Activated CD4-positive, alpha-beta memory T cell treated with anti-CD3 and anti-CD28 coated beads for 36 hours (primary cell): ENCODE data around the gene USP48. TPM values are rescaled to one million over a fixed set of nuclear protein-coding genes. Genes with fewer than 3 reads are reported as not detected.
A peak's percentile ranks its signal among the peaks of the same experiment; 100 is the strongest.

ENCODE experiments used
- CTCF ChIA-PET: fragments of 350-600 bp; sonication (Branson Sonifier 250); formaldehyde crosslinking; loops from one replicate; lab custom pipeline; 2021; ENCODE audit warnings: antibody characterized with exemption, inconsistent platforms; lab: Charles Lee
- POLR2A ChIA-PET: fragments of 350-600 bp; sonication (Branson Sonifier 250); formaldehyde crosslinking; loops from one replicate; lab custom pipeline; 2021; ENCODE audit warnings: antibody characterized with exemption; lab: Charles Lee
- DNase-seq: peaks from one replicate; pipeline ENCODE4 v3.0.0-alpha.2; 2020
- H3K27ac Mint-ChIP-seq: one replicate; pipeline ENCODE4 v1.8.0; 2021; ENCODE audit warnings: mixed read lengths
- H3K27me3 Mint-ChIP-seq: one replicate; pipeline ENCODE4 v1.8.0; 2021; ENCODE audit warnings: mixed read lengths
- H3K36me3 Mint-ChIP-seq: one replicate; pipeline ENCODE4 v1.8.0; 2021; ENCODE audit warnings: mixed read lengths
- H3K4me1 Mint-ChIP-seq: one replicate; pipeline ENCODE4 v1.8.0; 2021; ENCODE audit warnings: low read depth, mixed read lengths
- H3K4me3 Mint-ChIP-seq: one replicate; pipeline ENCODE4 v1.8.0; 2021; ENCODE audit warnings: mild to moderate bottlenecking, mixed read lengths
- H3K9me3 Mint-ChIP-seq: one replicate; pipeline ENCODE4 v1.8.0; 2021; ENCODE audit warnings: mixed read lengths
- intact Hi-C: fragments of 100-400 bp; cut with micrococcal nuclease; formaldehyde crosslinking; loops from one replicate; pipeline ENCODE4 v1.15.1; 2023
- total RNA-seq, 2 experiments: library from RNA; stranded (reverse); gene quantifications; one replicate each; pipeline ENCODE4 v1.2.3, GENCODE V29; 2021

USP48 gene
- total RNA-seq, 2 experiments from 2014 or later, result 77.2 to 91.1 TPM

GRCh38 chr1:21650400-21650799 lies 132.5 kb downstream of the USP48 start:
- intact Hi-C loops, result no loop called here
- Mint-ChIP-seq H3K27me3 (peaks cover 7% of the 10 kb centered on the region), H3K4me1 (peaks cover 7% of the 10 kb centered on the region), H3K36me3 (no peaks in the 10 kb centered on the region), H3K9me3 (no peaks in the 10 kb centered on the region), H3K4me3 (no peak overlapping the region), H3K27ac (no peak overlapping the region)
- DNase-seq, result no peak
- CTCF ChIA-PET, result no interaction called here
- POLR2A ChIA-PET, result no interaction called here

GRCh38 chr1:21649315-21649714 lies 133.6 kb downstream of the USP48 start:
- H3K36me3 Mint-ChIP-seq, result no peaks in the 10 kb centered on the region
- H3K27ac Mint-ChIP-seq, result no peak overlapping the region
- H3K9me3 Mint-ChIP-seq, result no peaks in the 10 kb centered on the region
- peaks cover 7% of the 10 kb centered on the region for H3K4me1 Mint-ChIP-seq
- ChIA-PET CTCF (no interaction called here), POLR2A (no interaction called here)
- H3K27me3 Mint-ChIP-seq, result peaks cover 9% of the 10 kb centered on the region
- no peak overlapping the region for H3K4me3 Mint-ChIP-seq
- no peak for DNase-seq
- intact Hi-C loops, result no loop called here

GRCh38 chr1:21648791-21649190 lies 134.2 kb downstream of the USP48 start:
- no peak overlapping the region for H3K27ac Mint-ChIP-seq
- no peaks in the 10 kb centered on the region for H3K36me3 Mint-ChIP-seq
- intact Hi-C loops, result loop anchor here (1.0 kb wide), 1 partner anchor 11 kb away; no protein-coding TSS in a partner anchor
- ChIA-PET CTCF (no interaction called here), POLR2A (no interaction called here)
- H3K4me1 Mint-ChIP-seq, result peaks cover 7% of the 10 kb centered on the region
- H3K27me3 Mint-ChIP-seq, result peaks cover 9% of the 10 kb centered on the region
- no peak overlapping the region for H3K4me3 Mint-ChIP-seq
- H3K9me3 Mint-ChIP-seq, result no peaks in the 10 kb centered on the region
- no peak for DNase-seq

- H3K4me3 Mint-ChIP-seq, result no peak overlapping the region
- intact Hi-C loops, result loop anchor here (1.0 kb wide), 1 partner anchor 11 kb away; no protein-coding TSS in a partner anchor
- ChIA-PET CTCF (no interaction called here), POLR2A (no interaction called here)
- no peaks in the 10 kb centered on the region for H3K36me3 Mint-ChIP-seq
- no peak overlapping the region for H3K27ac Mint-ChIP-seq
- H3K27me3 Mint-ChIP-seq, result peaks cover 12% of the 10 kb centered on the region
- H3K9me3 Mint-ChIP-seq, result no peaks in the 10 kb centered on the region
- no peak for DNase-seq
- H3K4me1 Mint-ChIP-seq, result peaks cover 7% of the 10 kb centered on the region
Measured at GRCh38 chr1:21648352-21648730, 134.6 kb downstream of the USP48 start.

- intact Hi-C loops, result loop anchor here (1.0 kb wide), 1 partner anchor 12 kb away; no protein-coding TSS in a partner anchor
- DNase-seq, result peak; percentile 63
- H3K4me1 Mint-ChIP-seq, result peaks cover 7% of the 10 kb centered on the region
- no peak overlapping the region for H3K4me3 Mint-ChIP-seq
- ChIA-PET CTCF (interaction anchor here (1.1 kb wide), 1 partner anchor 11 kb away, joined by 5 read pairs; no protein-coding TSS in a partner anchor), POLR2A (no interaction called here)
- H3K36me3 Mint-ChIP-seq, result no peaks in the 10 kb centered on the region
- no peaks in the 10 kb centered on the region for H3K9me3 Mint-ChIP-seq
- no peak overlapping the region for H3K27ac Mint-ChIP-seq
- H3K27me3 Mint-ChIP-seq, result peaks cover 16% of the 10 kb centered on the region
Measured at GRCh38 chr1:21647431-21648351, 135.3 kb downstream of the USP48 start.

GRCh38 chr1:21645550-21645949 lies 137.4 kb downstream of the USP48 start:
- CTCF ChIA-PET, result no interaction called here
- no peaks in the 10 kb centered on the region for H3K36me3 Mint-ChIP-seq
- H3K9me3 Mint-ChIP-seq, result no peaks in the 10 kb centered on the region
- H3K4me1 Mint-ChIP-seq, result no peaks in the 10 kb centered on the region
- no peak for DNase-seq
- H3K4me3 Mint-ChIP-seq, result no peak overlapping the region
- POLR2A ChIA-PET, result no interaction called here
- peaks cover 18% of the 10 kb centered on the region for H3K27me3 Mint-ChIP-seq
- intact Hi-C loops, result no loop called here
- H3K27ac Mint-ChIP-seq, result no peak overlapping the region

- POLR2A ChIA-PET, result no interaction called here
Measured at GRCh38 chr1:21644906-21645305, 138.0 kb downstream of the USP48 start.

GRCh38 chr1:21644348-21644747 lies 138.6 kb downstream of the USP48 start:
- no peak overlapping the region for H3K4me3 Mint-ChIP-seq
- H3K36me3 Mint-ChIP-seq, result no peaks in the 10 kb centered on the region
- intact Hi-C loops, result no loop called here
- no peak overlapping the region for H3K27ac Mint-ChIP-seq
- DNase-seq, result no peak
- H3K27me3 Mint-ChIP-seq, result peaks cover 20% of the 10 kb centered on the region
- ChIA-PET POLR2A (no interaction called here), CTCF (interaction anchor here (0.9 kb wide), 1 partner anchor 319 kb away, joined by 3 read pairs; no protein-coding TSS in a partner anchor)
- H3K4me1 Mint-ChIP-seq, result no peaks in the 10 kb centered on the region
- no peaks in the 10 kb centered on the region for H3K9me3 Mint-ChIP-seq

More at GRCh38 chr1:21644906-21645305, 138.0 kb downstream of the USP48 start:
- DNase-seq, result no peak
- no peaks in the 10 kb centered on the region for H3K9me3 Mint-ChIP-seq
- no peaks in the 10 kb centered on the region for H3K4me1 Mint-ChIP-seq
- CTCF ChIA-PET, result interaction anchor here (0.9 kb wide), 1 partner anchor 318 kb away, joined by 3 read pairs; no protein-coding TSS in a partner anchor
- H3K4me3 Mint-ChIP-seq, result no peak overlapping the region
- H3K27ac Mint-ChIP-seq, result no peak overlapping the region
- no peaks in the 10 kb centered on the region for H3K36me3 Mint-ChIP-seq
- H3K27me3 Mint-ChIP-seq, result peaks cover 20% of the 10 kb centered on the region
- intact Hi-C loops, result no loop called here

GRCh38 chr1:21643624-21644023 lies 139.3 kb downstream of the USP48 start:
- Mint-ChIP-seq H3K4me3 (no peak overlapping the region), H3K9me3 (no peaks in the 10 kb centered on the region), H3K27me3 (peaks cover 20% of the 10 kb centered on the region), H3K4me1 (peaks cover 3% of the 10 kb centered on the region), H3K27ac (no peak overlapping the region), H3K36me3 (no peaks in the 10 kb centered on the region)
- intact Hi-C loops, result no loop called here
- POLR2A ChIA-PET, result interaction anchor here (0.7 kb wide), 1 partner anchor 12 kb away, joined by 4 read pairs; no protein-coding TSS in a partner anchor
- no peak for DNase-seq
- CTCF ChIA-PET, result no interaction called here

- H3K4me3 Mint-ChIP-seq, result no peak overlapping the region
- DNase-seq, result no peak
- H3K4me1 Mint-ChIP-seq, result peaks cover 7% of the 10 kb centered on the region
- POLR2A ChIA-PET, result interaction anchor here (0.5 kb wide), 1 partner anchor 157 kb away, joined by 3 read pairs; no protein-coding TSS in a partner anchor
- CTCF ChIA-PET, result interaction anchor here (1.6 kb wide), 1 partner anchor 16 kb away, joined by 6 read pairs; no protein-coding TSS in a partner anchor
- H3K36me3 Mint-ChIP-seq, result no peaks in the 10 kb centered on the region
- H3K27me3 Mint-ChIP-seq, result peaks cover 20% of the 10 kb centered on the region
- no peaks in the 10 kb centered on the region for H3K9me3 Mint-ChIP-seq
- intact Hi-C loops, result no loop called here
- H3K27ac Mint-ChIP-seq, result no peak overlapping the region
Measured at GRCh38 chr1:21641967-21642739, 140.8 kb downstream of the USP48 start.

- no peak for DNase-seq
- Mint-ChIP-seq H3K27me3 (peaks cover 15% of the 10 kb centered on the region), H3K9me3 (no peaks in the 10 kb centered on the region), H3K36me3 (no peaks in the 10 kb centered on the region), H3K27ac (no peak overlapping the region), H3K4me1 (peaks cover 7% of the 10 kb centered on the region), H3K4me3 (no peak overlapping the region)
- ChIA-PET CTCF (interaction anchor here (1.6 kb wide), 1 partner anchor 17 kb away, joined by 6 read pairs; no protein-coding TSS in a partner anchor), POLR2A (no interaction called here)
- intact Hi-C loops, result no loop called here
Measured at GRCh38 chr1:21641537-21641936, 141.4 kb downstream of the USP48 start.

GRCh38 chr1:21641076-21641475 lies 141.9 kb downstream of the USP48 start:
- peaks cover 15% of the 10 kb centered on the region for H3K27me3 Mint-ChIP-seq
- H3K9me3 Mint-ChIP-seq, result no peaks in the 10 kb centered on the region
- peaks cover 7% of the 10 kb centered on the region for H3K4me1 Mint-ChIP-seq
- H3K36me3 Mint-ChIP-seq, result no peaks in the 10 kb centered on the region
- POLR2A ChIA-PET, result no interaction called here
- CTCF ChIA-PET, result interaction anchor here (1.6 kb wide), 1 partner anchor 17 kb away, joined by 6 read pairs; no protein-coding TSS in a partner anchor
- intact Hi-C loops, result no loop called here
- no peak for DNase-seq
- no peak overlapping the region for H3K27ac Mint-ChIP-seq
- H3K4me3 Mint-ChIP-seq, result no peak overlapping the region
